ENCODE results near the gene KIAA0319L.

KIAA0319L gene

DNA sequence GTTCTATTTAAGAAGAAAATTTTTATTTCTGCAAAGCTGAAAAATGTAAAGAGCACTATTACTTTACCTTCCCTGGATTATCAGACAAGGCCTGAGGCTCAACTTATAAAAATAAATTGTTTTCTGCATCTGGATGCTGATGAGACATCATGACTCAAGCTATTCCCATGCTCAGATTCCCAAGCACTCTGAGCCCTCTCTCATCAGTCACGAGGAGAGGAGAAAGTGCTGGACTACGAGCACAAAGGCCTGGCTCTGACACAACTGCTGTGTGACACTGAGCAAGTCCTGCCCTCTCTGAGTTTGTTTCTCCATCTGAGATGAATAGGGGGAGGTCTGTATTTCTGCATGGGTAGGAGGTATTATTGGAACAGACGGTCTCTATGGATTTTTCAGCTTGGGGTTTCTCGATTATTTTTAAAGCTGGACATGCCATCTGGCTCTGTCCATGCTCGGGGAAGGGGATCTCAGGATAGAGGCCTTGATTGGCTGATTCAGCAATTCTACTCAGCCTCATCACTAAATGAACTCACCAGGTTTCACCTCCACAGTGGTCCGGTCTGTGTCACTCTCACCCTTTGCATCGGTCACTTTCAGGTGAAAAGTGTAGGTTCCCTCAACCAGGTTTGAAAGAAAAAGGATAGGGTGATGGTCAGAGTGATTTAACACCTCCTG is 107.7 kb downstream of the KIAA0319L start:
- DNase-seq (ENCODE audit: low spot score) = no peak

DNA sequence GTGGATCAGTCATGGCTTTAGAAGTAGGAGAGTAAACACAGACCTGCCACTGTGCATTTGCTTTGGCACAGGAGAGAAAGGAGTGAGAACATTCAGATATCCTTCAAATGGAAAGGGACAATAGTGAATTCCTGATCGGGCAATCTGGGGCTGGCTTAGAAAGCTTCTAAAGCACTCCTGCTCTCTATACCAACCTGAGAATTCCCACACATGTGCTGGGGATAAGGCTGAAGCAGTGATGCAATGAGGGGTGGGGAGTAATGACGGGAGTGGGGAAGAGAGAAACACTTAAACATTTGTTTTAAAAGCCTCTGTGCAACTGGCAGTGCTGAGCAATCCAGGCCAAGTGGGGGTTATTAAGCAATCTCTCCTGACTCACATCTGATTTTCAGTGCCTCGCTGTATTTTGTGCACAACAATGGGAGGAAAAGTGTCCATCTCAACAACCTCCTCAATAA is 108.8 kb downstream of the KIAA0319L start:
- DNase-seq (ENCODE audit: low spot score) = no peak
- no peak for FAIRE-seq

More for the DNA sequence above, 107.7 kb downstream of the KIAA0319L start:
- no peak for FAIRE-seq

DNA sequence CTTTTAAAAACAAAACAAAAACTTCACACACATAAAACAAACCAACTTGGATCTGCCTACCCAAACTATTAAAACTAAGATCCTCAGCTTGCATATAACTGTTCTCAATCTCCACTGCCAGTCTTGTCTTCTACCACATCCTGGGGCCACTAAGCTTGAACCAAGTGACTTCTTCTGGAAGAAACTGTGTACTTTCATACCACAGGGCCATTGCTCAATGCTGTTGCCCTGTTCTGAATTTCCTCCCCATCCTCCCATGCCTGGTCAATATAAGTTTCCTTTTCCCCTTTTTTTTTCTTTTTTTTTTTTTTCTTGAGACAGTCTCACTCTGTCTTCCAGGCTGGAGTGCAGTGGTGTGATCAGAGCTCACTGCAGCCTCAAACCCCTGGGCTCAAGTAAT is 109.9 kb downstream of the KIAA0319L start:
- DNase-seq (ENCODE audit: low spot score) (no peak), FAIRE-seq (no peak)

DNA sequence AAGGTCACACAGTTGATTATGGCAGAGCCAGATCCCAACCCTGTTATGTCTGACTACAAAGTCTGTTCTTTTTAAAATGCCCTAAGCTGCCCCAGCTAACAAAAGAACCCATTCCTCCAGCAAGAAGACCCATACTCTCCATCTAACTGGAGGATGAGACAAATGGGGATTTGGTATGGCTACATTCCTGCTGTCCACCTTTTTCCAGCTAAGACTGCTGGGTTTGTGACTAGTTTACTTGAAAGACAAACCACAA is 112.8 kb downstream of the KIAA0319L start:
- DNase-seq (ENCODE audit: low spot score) = no peak
- no peak for FAIRE-seq

DNA sequence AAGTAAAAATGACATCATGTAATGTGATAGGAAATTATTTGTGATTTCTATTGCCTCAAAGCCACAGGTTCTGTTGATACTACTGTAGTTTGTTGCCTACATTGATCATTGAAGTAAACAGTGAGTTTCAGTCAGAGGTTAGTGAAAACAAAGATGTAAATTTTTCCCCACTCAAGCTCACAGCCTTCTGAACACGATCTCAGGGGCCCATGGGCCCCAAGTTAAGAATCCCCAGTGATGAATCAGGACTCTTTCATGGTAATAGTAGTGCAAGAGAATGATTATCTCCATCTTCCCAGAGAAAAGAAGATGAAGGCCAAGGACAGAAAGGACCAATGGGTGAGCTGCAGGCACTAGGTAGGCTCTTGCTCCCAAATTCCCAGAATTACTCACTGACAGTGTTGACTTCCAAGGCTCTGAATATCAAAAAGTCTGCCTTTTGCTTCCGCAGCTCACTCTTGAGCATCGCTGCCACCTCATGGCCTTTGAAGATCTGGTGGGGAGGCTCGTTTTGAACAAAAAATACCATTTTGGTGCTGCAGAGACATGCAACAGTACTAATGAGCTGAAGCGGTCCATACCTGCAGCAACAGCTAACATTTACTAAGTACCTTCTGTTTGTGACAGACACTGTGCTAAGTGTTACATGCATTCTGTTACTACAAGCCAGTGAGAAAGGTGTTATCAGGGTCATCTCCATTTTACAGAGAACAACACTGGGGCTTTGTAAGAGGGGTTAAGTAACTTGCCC is 113.3 kb downstream of the KIAA0319L start:
- DNase-seq (ENCODE audit: low spot score) (no peak), FAIRE-seq (no peak)

DNA sequence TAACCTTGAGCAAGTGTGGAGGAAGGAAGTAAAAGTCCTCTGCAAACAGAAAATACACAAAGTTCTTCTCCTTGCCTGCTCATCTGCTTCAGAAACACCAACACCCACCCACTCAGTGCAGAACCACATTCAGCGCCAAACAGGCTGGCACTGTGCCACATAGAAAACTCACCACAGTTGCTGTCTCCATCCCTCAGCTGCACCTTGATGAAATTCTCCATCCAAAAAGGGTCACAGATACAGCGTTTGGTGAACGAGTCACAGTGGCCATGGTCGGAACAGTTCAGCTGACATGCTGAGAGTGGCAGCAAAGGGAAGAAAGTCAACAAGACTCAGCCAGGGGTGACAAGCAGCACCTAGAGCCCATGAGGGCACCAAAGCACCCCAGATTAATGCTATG is 114.5 kb downstream of the KIAA0319L start:
- FAIRE-seq = no peak
- no peak for DNase-seq (ENCODE audit: low spot score)

DNA sequence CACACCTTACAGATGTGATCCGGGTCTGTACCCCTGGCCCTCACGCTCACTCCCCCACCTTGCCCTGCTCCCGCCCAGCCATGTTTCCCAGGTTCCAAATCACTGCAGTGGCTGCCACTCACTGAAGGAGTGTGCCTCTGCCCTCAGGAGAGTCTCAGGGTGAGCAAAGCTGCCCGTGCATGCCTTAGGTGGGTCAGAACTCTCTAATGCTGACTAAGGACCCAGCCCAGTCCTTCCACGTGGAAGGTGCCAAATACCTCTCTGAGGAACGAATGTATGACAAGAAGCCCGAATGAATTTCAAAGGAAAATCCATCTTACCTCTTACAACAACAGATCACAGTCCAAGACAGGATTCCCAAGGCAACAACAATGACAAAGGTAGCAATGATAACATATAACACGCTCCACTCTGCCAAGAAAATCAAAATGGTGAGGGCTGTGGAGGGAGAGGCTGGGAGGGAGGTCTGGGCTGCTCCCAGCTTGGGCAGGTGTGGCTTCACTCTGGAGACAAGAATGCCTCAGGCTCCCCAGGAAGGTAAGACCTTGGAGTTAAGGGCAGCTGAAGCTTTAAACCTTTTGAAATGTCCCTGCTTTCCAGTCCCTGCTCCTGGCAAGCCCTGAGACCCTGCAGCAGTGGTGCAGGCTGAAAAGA is 115.2 kb downstream of the KIAA0319L start:
- DNase-seq (ENCODE audit: low spot score) = no peak
- no peak for FAIRE-seq

DNA sequence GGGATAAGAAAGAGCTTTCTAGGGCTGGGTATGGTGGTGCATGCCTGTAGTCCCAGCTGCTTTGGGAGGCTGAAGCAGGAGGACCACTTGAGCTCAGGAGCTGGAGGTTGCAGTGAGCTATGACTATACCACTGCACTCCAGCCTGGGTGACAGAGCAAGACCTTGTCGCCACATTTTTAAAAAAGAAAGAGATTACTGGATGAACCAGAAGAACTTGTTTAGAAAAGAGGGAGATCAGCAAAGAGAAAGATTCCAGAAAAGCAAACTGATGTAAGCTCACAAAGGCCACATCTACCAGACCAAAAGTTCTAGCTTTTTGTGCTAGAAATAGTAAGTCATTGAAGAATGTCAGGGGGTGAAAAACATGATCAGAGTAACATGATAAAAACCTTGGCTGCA is 117.6 kb downstream of the KIAA0319L start:
- FAIRE-seq (no peak), DNase-seq (ENCODE audit: low spot score) (no peak)

DNA sequence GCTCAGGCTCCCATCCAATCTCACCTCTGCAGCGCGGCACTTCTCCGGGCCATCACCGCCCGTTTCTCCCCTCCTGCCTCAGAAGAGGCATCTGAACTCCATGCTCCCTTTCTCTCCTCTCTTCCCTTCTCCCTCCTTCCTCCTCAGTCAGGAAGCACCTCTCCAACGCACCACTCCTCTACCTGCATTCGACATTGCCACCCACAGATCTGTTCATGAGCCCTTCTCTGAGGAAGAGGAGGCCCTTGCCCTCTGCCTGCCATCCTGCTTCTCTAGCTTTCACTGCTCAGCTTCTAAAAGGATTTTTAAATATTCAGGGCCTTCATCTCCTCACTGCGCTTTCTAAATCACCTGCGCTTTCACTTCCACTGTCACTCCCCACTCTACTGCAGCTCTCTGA is 120.0 kb downstream of the KIAA0319L start:
- DNase-seq (ENCODE audit: low spot score) = no peak
- no peak for FAIRE-seq

DNA sequence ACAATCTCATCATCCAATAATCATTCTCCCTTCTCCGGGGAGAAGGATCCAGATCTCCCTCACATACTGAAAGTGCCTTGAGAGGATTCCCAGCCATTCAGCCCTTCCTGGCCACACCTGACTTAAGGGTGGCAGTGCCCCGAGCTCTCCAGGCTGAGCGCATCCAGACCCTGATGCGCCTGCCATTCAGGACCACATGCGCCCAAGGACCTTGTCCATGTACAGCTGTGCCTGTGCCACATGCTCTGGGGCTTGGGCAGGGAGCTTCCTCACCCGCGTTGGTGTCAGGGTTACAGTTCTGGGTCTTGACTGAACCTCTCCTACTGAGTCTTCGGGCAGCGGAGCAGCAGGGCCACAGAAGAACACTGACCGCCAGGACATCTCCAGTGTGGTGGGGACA is 121.1 kb downstream of the KIAA0319L start:
- FAIRE-seq (no peak), DNase-seq (ENCODE audit: low spot score) (no peak)

DNA sequence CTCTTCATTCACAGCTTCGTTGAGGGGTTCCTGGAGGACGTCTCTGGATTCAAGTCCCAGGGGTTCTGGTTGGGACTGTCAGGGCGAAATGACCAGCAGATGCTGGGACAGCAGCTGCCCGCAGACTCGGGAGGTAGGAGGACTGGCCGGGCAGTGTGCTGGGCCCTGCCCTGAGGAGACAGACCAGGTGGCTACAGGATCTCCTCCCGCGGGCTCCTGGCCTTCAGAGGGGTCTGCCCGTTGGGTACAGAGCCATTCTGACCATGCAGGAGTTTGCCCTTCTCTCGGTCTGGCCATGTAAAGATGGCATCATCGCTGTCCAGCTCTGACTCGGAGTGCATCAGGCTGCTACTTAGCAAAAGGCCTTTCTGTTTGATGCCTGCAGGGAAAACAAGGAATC is 122.5 kb downstream of the KIAA0319L start:
- no peak for FAIRE-seq

DNA sequence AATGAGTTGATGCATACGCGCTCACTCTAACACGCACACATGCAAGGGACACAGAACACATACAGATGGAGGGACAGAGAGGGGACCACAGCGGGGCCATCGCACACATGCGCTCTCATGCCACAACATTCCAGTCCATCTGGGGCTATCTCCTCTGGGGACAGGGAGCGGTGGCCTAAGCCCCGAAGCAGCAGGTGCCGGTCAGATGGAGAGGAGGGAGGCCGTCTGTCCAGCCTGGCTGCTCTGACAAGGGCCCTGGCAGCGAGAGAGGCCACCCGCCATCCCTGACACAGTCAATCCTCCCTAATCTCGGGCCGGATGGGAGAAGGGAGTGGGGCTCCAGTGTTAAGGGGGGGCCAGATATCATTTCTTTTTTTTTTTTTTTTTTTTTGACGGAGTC is 123.5 kb downstream of the KIAA0319L start:
- FAIRE-seq = no peak

More for the DNA sequence above, 122.5 kb downstream of the KIAA0319L start:
- no peak for DNase-seq (ENCODE audit: low spot score)

DNA sequence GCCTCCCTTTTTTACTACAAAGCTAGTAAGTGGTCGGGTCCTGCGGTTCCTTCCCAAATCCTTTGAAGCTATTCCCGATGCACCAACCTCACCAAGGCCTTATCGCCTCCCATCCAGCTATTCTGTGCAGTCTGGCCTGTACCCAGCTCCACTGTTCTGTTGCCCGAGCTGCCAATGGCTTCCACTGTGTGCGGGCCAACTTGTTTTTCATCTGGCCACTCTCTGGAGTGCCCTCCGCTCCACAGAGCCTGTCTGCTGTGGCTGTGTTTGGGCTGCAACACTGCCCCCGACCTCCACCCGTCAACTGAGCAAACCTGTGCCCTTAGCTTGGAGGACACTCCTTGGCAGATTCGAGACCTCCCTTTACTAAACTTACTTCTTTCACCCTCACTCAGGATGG is 125.0 kb downstream of the KIAA0319L start:
- no peak for FAIRE-seq

More for the DNA sequence above, 123.5 kb downstream of the KIAA0319L start:
- no peak for DNase-seq (ENCODE audit: low spot score)

DNA sequence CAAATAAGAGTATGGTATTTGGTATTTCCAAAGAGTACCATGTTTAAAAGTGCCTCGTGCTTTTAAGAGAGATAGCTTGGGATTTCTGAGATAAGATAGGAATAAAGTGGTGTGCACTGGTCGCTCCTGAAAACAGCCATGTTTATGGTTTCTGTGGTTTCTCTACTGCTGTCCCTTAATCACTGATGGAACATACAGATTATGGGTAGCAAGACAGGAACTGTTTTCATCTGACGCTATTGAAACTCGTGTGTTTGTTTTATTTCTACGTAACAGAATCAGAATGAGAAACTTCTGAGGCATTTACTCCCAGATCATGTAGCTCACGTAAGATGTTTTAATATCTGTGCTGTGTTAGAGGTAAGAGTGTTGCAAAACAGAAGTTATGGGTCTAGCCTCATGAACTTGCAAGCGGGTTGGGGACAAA is 126.0 kb downstream of the KIAA0319L start:
- DNase-seq (ENCODE audit: low spot score) (no peak), FAIRE-seq (no peak)

More for the DNA sequence above, 125.0 kb downstream of the KIAA0319L start:
- DNase-seq (ENCODE audit: low spot score) = no peak

DNA sequence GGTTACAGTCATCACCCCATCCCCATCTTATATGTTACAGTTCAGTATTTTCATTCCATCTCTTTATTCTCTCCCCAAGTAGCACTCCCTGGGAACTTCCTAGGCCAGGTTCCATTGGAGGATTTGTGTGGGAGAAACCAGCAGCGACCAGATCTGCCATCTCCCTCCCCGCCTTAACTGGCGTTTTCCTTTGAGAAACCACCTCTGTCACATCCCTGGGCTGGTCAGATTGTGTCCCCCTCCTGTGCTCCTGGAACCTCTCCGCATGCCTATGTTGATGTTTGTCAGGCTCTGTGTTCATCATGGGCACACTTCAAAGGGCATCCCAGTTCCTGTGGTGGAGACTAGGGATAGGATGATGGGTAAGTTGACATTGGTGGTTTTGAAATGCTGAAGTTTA is 126.4 kb downstream of the KIAA0319L start:
- FAIRE-seq = no peak
- DNase-seq (ENCODE audit: low spot score) = no peak

DNA sequence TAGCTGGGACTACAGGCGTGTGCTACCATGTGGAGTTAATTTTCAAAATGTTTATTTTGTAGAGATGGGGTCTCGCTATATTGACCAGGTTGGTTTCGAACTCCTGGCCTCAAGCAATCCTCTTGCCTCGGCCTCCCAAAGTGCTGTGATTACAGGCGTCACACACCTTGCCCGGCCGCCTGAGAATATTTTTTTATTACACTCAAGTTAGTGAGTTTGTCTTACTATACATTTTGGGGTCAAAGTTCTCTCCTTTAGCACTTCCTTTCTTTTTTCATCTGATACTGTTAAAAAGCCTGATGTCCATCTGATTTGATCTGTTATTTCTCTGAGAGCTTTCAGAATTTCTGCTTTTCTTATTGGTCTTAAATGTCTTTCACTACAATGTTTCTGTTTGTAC is 128.8 kb downstream of the KIAA0319L start:
- DNase-seq (ENCODE audit: low spot score) = no peak
- FAIRE-seq = no peak

DNA sequence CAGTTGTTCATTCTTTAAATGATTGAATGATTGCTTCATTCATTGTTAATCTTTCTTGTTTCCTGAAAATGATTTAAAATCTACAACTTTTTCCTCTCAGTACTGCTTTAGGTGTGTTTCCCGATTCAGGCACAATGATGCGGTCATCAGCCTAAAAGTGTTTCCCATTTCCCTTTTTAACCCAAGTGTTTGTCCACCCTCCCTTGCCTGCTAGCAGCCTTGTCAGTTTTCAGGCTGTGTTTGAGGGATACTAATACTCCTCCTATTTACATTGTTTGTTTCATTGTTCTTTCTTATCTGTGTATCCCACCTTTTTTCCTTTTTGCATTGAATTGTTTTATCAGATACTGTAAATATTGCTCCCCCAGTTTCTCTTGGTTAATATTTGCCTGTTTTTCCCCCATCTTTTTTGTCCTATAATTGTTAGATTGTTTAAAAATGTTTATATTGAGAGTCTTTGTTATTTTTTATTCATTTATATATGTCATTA is 131.1 kb downstream of the KIAA0319L start:
- no peak for FAIRE-seq
- no peak for DNase-seq (ENCODE audit: low spot score)

DNA sequence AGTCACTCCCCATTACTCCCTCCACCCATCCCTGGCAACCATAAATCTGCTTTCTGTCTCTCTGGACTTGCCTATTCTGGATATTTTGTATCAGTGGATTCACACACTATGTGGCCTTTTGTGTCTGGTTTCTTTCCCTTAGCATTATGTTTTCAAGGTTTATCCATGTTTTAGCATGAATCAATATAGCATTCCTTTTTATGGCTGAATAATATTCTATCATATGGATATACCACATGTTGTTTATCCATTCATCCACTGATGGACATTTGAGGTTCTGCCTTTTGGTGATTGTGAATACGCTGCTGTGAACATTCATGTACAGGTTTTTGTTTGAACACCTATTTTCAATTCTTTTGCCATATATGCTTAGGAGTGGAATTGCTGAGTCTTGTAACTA is 148.3 kb downstream of the KIAA0319L start:
- DNase-seq (ENCODE audit: low spot score) (no peak), FAIRE-seq (no peak)

DNA sequence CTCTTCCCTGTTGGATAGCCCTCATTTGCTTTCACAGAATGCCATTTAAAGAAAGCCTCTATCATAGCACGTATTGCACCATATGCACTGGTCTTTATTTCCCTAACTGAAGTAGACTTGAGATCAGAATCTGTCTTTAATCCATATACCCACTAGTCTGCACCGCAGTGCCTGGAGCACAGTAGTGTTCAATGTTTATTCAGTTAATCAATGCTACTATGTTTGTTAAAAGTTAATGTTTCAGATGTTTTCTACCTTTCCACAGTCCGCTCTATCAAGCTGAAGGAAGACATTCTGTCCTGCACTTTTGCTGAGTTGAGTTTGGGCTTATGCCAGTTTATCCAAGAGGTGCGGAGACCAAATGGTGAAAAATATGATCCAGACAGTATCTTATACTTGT is 149.5 kb downstream of the KIAA0319L start:
- FAIRE-seq (no peak), DNase-seq (ENCODE audit: low spot score) (no peak)

DNA sequence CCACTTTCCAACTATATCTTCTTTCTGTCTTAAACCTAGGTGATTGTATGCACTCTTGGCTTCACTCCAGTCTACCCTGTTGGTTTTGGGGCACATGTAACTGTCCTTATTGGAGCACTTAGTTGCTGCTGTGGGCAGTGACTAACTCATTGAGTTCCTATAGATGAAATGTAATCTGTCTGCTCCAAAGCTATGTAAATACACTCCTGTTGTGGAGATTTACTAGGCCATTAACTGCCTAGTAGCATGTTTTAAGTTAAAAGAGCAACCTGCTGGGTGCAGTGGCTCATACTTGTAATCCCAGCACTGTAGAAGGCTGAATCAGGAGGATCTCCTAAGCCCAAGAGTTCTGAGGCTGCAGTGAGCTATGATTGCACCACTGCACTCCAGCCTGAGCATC is 151.1 kb downstream of the KIAA0319L start:
- FAIRE-seq (no peak), DNase-seq (ENCODE audit: low spot score) (no peak)

DNA sequence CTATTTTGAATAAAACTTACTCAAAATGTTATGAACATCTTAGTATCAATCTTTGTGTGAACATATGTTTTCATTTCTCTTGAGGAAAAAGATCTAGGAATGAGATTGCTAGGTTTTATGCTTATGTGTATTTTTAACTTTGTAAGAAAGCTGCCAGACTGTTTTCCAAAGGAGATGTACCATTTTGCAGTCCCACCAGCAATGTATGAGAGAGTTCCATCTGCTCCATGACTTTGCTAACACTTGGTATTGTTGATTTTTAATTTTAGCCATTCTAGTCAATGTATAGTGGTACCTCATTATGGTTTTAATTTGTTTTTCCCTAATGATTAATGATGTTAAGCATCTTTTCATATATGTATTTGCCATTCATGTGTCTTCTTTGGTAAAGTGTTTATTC is 156.2 kb downstream of the KIAA0319L start:
- DNase-seq (ENCODE audit: low spot score) = no peak
- no peak for FAIRE-seq

DNA sequence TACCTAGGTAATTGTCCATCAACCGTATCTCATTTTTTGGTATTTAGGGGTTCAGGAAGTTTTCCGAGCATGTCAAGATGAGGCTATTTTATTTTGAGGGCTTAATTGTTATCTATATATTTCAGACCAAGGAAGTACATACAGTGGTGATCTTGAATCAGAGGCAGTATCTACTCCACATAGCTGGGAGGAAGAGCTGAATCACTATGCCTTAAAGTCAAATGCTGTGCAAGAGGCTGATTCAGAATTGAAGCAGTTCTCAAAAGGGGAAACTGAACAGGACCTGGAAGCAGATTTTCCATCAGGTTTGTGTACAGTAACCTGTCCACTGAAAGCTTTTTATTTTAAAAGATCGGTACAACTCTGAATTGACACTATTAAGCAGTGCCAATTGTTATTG is 158.5 kb downstream of the KIAA0319L start:
- FAIRE-seq = no peak

DNA sequence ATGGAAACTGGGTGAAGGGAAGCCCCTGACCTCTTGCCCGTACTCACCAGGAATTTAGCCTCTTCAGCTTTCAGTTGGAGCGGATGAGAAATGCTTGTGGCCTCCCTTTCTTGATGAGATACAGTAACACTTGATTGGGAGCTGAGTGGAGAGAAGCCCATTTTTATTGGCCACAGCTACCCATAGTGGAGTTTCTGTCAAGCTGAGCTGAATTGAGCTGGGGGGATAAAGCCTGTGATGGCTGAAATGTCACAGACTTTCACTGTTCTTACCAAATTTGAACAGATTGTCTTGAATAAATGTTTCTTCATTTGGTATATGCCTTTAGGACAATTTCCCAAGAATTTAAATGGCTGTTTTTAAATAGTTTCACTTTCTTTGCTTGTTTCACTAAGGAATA is 162.8 kb downstream of the KIAA0319L start:
- no peak for FAIRE-seq

More for the DNA sequence above, 158.5 kb downstream of the KIAA0319L start:
- DNase-seq (ENCODE audit: low spot score) = no peak

More for the DNA sequence above, 162.8 kb downstream of the KIAA0319L start:
- no peak for DNase-seq (ENCODE audit: low spot score)

Measured in RCC 7860 (cell line).